HCT116 (cell line): ENCODE results near the gene DIO1.

ENCODE experiments used
- CTCF ChIP-seq, 3 experiments: fragments of 200-600 bp in 1 of 3; sonication (generic) in 1 of 3; IDR thresholded peaks in 2 of 3; conservative IDR thresholded peaks in 1 of 3; 2 replicates each; pipeline ENCODE4 v1.5.1; 2012 to 2017; ENCODE audit warnings: low read depth in 2 of 3, low read length in 2 of 3, antibody characterized with exemption in 1 of 3, borderline replicate concordance in 1 of 3, control low read depth in 1 of 3, mild to moderate bottlenecking in 1 of 3, mixed read lengths in 1 of 3, mixed run types in 1 of 3, moderate library complexity in 1 of 3; ENCODE audit not compliant: insufficient read depth in 1 of 3
- EGR1 ChIP-seq: IDR thresholded peaks from 2 replicates; pipeline ENCODE4 v1.6.1; 2012; ENCODE audit warnings: low read depth
- ELF1 ChIP-seq: IDR thresholded peaks from 2 replicates; pipeline ENCODE4 v1.6.1; 2012; ENCODE audit warnings: low read depth, borderline replicate concordance
- EZH2 ChIP-seq: fragments of 200-600 bp; sonication (generic); IDR thresholded peaks from 2 replicates; pipeline ENCODE4 v1.6.1; 2017; ENCODE audit warnings: antibody characterized with exemption, mixed run types
- EZH2phosphoT487 ChIP-seq: fragments of 200-600 bp; IDR thresholded peaks from 2 replicates; pipeline ENCODE4 v1.6.1; 2018; ENCODE audit warnings: antibody characterized with exemption, borderline replicate concordance
- MAX ChIP-seq: IDR thresholded peaks from 2 replicates; pipeline ENCODE4 v1.6.1; 2012
- POLR2A ChIP-seq: IDR thresholded peaks from 2 replicates; pipeline ENCODE4 v1.7.0; 2011; ENCODE audit warnings: borderline replicate concordance; ENCODE audit not compliant: insufficient read depth, insufficient read length; ENCODE audit errors: extremely low read depth
- POLR2AphosphoS5 ChIP-seq: IDR thresholded peaks from 2 replicates; pipeline ENCODE4 v1.6.1; 2011; ENCODE audit warnings: mild to moderate bottlenecking, low read depth, low read length, moderate library complexity
- RAD21 ChIP-seq: IDR thresholded peaks from 2 replicates; pipeline ENCODE4 v1.6.1; 2012; ENCODE audit warnings: low read depth, mild to moderate bottlenecking
- SIN3A ChIP-seq: IDR thresholded peaks from 2 replicates; pipeline ENCODE4 v1.6.1; 2012; ENCODE audit warnings: low read depth
- YY1 ChIP-seq: IDR thresholded peaks from 2 replicates; pipeline ENCODE4 v1.6.1; 2011; ENCODE audit warnings: low read length, low read depth, moderate library complexity, mild to moderate bottlenecking; ENCODE audit not compliant: insufficient replicate concordance; ENCODE audit errors: extremely low read depth

GRCh38 chr1:53899708-53900107 is 5.7 kb downstream of the DIO1 start:
- TF ChIP-seq SIN3A (no peak), CTCF (IDR thresholded peaks at IDR 0.05 in 2 of 3, conservative IDR thresholded peaks at IDR 0.05 in 1 of 3; ENCODE audit: borderline replicate concordance in 1 of 3, insufficient read depth in 1 of 3, low read depth in 2 of 3, low read length in 2 of 3) (no peak), RAD21 (no peak), POLR2AphosphoS5 (no peak), ELF1 (no peak), MAX (no peak), EZH2phosphoT487 (no peak), POLR2A (no peak), EZH2 (no peak), EGR1 (no peak), YY1 (no peak)
